GM23248 (cell line): ENCODE results near the gene CAMTA1.

Source experiments
- EZH2 ChIP-seq: fragments of 200-600 bp; sonication (generic); IDR thresholded peaks from 2 replicates; pipeline ENCODE4 v1.6.1; 2018; ENCODE audit warnings: antibody characterized with exemption, mild to moderate bottlenecking; ENCODE audit not compliant: insufficient read depth, poor library complexity, severe bottlenecking
- EZH2phosphoT487 ChIP-seq: fragments of 200-600 bp; sonication (generic); IDR thresholded peaks from 2 replicates; pipeline ENCODE4 v1.6.1; 2018; ENCODE audit warnings: antibody characterized with exemption, moderate library complexity, mild to moderate bottlenecking, low read depth; ENCODE audit not compliant: insufficient read depth

DNA sequence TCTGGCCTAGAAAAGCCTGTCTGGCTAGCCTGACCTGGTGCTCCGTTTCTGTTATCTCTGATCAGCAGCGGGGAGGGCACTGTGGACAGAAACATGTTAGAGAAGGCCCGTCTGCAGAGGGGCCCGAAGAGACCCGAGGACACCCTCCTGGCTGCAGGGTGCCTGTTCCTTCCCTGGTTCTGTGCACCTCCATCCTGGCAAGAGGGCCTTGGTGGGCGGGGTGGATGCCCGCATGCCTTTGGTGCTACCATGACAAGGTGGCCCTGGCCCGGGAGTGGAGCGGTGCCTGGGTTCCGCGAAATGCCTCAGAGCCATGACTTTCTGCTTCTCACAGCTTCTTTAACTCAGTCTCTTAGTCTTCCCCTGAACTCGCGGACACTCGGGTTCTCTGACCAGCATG is 233.6 kb downstream of the CAMTA1 start:
- TF ChIP-seq EZH2: no peak
- no peak for TF ChIP-seq EZH2phosphoT487
